ENCODE measurements around the gene CCM2. TPM values are rescaled to one million over a fixed set of nuclear protein-coding genes. Genes with fewer than 3 reads are reported as not detected.

Gene CCM2
- polyA plus RNA-seq, 2 of the 4 experiments (the other 2 are of a cell fraction) = 18.9 to 34.6 TPM

DNA sequence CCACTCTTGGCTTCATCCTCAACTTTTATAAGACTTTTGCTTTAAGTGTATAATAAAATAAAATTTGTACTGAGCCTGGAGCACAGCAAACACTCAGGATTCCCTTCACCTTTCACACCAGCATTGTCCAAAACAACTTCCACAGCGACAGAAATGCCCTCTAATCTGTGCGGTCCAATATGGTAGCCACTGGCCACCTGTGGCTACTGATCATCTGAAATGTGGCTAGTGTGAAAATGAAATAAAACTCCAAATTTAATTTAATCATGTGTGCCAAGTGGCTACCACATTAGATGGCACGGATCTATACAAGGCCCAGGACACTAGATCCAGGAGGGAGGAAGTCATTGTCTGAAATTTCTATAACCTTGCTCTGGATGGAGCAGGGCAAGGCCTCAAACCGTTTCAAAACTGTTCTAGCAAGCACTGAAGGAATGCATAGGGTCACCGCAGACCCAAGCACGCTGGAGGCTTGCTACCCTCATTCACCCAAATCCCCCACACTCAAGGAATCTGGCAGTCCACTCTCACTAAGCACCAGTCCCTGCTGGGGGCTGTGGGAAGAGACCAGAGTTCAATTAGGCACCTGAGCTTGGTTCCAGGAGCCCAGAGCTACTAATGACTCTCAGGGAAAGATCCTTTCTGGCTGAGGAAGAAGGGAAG is 14.8 kb upstream of the CCM2 start:
- Histone ChIP-seq H3K9me3 (no peaks in the 10 kb centered on the region), H3K27ac (peak overlapping the region; percentile 88 to 95), H3K4me2 (peak overlapping the region; percentile 93), H3K4me3 (peak overlapping the region; percentile 64), H3K4me1 (peaks cover 33% of the 10 kb centered on the region)
- no peak for ATAC-seq
- ChIA-PET CTCF (interaction anchor here (1.1 kb wide), 1 partner anchor 128 kb away, joined by 4 read pairs; no protein-coding TSS in a partner anchor), POLR2A (interaction anchor here (0.7 to 2.0 kb wide), 6 partner anchors 7 to 127 kb away, joined by 3 to 12 read pairs (median 4); partner anchors contain the start of genes CCM2, PURB and TBRG4)
- no peak for DNase-seq (ENCODE audit: low read depth in 1 of 2, low spot score in 1 of 2)
- TF ChIP-seq HDAC2 (IDR thresholded peaks at IDR 0.05) (no peak), PHF8 (IDR thresholded peaks at IDR 0.05; ENCODE audit: borderline replicate concordance, low read depth) (no peak), FOXS1 (CRISPR knock-in tag; IDR thresholded peaks at IDR 0.05) (no peak), EHMT2 (IDR thresholded peaks at IDR 0.05; ENCODE audit: low read depth) (no peak), HMGXB4 (CRISPR knock-in tag; IDR thresholded peaks at IDR 0.05; ENCODE audit: borderline replicate concordance) (no peak), TFCP2L1 (CRISPR knock-in tag; IDR thresholded peaks at IDR 0.05) (no peak), MYC (IDR thresholded peaks at IDR 0.05; ENCODE audit: borderline replicate concordance, low read length) (no peak), HOXB5 (CRISPR knock-in tag; IDR thresholded peaks at IDR 0.05) (no peak), RNF2 (IDR thresholded peaks at IDR 0.05; ENCODE audit: borderline replicate concordance, low read depth) (no peak)
- TF ChIP-seq, protein P1, sequence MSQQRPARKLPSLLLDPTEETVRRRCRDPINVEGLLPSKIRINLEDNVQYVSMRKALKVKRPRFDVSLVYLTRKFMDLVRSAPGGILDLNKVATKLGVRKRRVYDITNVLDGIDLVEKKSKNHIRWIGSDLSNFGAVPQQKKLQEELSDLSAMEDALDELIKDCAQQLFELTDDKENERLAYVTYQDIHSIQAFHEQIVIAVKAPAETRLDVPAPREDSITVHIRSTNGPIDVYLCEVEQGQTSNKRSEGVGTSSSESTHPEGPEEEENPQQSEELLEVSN (IDR thresholded peaks at IDR 0.05; ENCODE audit: borderline replicate concordance, low read depth) = no peak
- 22% methylated on average over 6 of the region's 6 CpGs for WGBS (ENCODE audit: missing lambda C conversion rate)
- FAIRE-seq = no peak

GRCh38 chr7:44985900-44986217 is 14.1 kb upstream of the CCM2 start:
- no peak for TF ChIP-seq CBX8 (IDR thresholded peaks at IDR 0.05)
- TF ChIP-seq, protein P2, sequence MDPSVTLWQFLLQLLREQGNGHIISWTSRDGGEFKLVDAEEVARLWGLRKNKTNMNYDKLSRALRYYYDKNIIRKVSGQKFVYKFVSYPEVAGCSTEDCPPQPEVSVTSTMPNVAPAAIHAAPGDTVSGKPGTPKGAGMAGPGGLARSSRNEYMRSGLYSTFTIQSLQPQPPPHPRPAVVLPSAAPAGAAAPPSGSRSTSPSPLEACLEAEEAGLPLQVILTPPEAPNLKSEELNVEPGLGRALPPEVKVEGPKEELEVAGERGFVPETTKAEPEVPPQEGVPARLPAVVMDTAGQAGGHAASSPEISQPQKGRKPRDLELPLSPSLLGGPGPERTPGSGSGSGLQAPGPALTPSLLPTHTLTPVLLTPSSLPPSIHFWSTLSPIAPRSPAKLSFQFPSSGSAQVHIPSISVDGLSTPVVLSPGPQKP (IDR thresholded peaks at IDR 0.05; ENCODE audit: low read depth, low read length) = no peak
- TF ChIP-seq TFCP2L1 (CRISPR knock-in tag; IDR thresholded peaks at IDR 0.05) = peak; percentile 62; the same call in 1 of the 2 replicates
- POLR2A ChIA-PET = interaction anchor here (0.7 to 2.0 kb wide), 6 partner anchors 8 to 126 kb away, joined by 3 to 12 read pairs (median 4); partner anchors contain the start of genes CCM2, PURB and TBRG4
- Histone ChIP-seq H3K27ac (peak overlapping the region; percentile 88 to 95), H3K4me2 (peak overlapping the region; percentile 93), H3K9me3 (no peaks in the 10 kb centered on the region), H3K4me3 (peak overlapping the region; percentile 64), H3K4me1 (peaks cover 31% of the 10 kb centered on the region)
- CTCF ChIA-PET = interaction anchor here (1.1 kb wide), 1 partner anchor 128 kb away, joined by 4 read pairs; no protein-coding TSS in a partner anchor
- no peak for DNase-seq (ENCODE audit: low read depth in 1 of 2, low spot score in 1 of 2)
- WGBS (ENCODE audit: missing lambda C conversion rate) = 0% methylated on average over 8 of the region's 8 CpGs
- FAIRE-seq = no peak
- no peak for ATAC-seq

- Histone ChIP-seq H3K27ac (peak overlapping the region; percentile 88 to 95), H3K9me3 (no peaks in the 10 kb centered on the region), H3K4me3 (peak overlapping the region; percentile 64), H3K4me1 (peaks cover 29% of the 10 kb centered on the region), H3K4me2 (peak overlapping the region; percentile 93)
- ChIA-PET CTCF (interaction anchor here (1.1 kb wide), 1 partner anchor 129 kb away, joined by 4 read pairs; no protein-coding TSS in a partner anchor), POLR2A (interaction anchor here (0.7 to 2.0 kb wide), 6 partner anchors 8 to 125 kb away, joined by 3 to 12 read pairs (median 4); partner anchors contain the start of genes CCM2, PURB and TBRG4)
- ATAC-seq (peak; percentile 96), FAIRE-seq (no peak), DNase-seq (ENCODE audit: low read depth in 1 of 2, low spot score in 1 of 2) (peak; percentile 68 to 95)
- WGBS (ENCODE audit: missing lambda C conversion rate) = under 1% methylated on average over 61 of the region's 68 CpGs
- TF ChIP-seq, protein P3, sequence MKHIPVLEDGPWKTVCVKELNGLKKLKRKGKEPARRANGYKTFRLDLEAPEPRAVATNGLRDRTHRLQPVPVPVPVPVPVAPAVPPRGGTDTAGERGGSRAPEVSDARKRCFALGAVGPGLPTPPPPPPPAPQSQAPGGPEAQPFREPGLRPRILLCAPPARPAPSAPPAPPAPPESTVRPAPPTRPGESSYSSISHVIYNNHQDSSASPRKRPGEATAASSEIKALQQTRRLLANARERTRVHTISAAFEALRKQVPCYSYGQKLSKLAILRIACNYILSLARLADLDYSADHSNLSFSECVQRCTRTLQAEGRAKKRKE (CRISPR knock-in tag; IDR thresholded peaks at IDR 0.05; ENCODE audit: low read depth) = peak; percentile 31; the same call in 1 of the 2 replicates
- no peak for TF ChIP-seq BHLHE40 (IDR thresholded peaks at IDR 0.05; ENCODE audit: low read depth, low read length)
- 0 out of 2 replicates have a peak, but pooled peaks have one; percentile 24 for TF ChIP-seq GATA3 (IDR thresholded peaks at IDR 0.05; ENCODE audit: borderline replicate concordance)
- TF ChIP-seq KDM1A (IDR thresholded peaks at IDR 0.05; ENCODE audit: low read depth) = no peak
- no peak for TF ChIP-seq NPAS2 (CRISPR knock-in tag; IDR thresholded peaks at IDR 0.05; ENCODE audit: borderline replicate concordance)
- TF ChIP-seq HOXA7 (CRISPR knock-in tag; IDR thresholded peaks at IDR 0.05) = peak; percentile 75
- TF ChIP-seq TP53 (CRISPR knock-in tag; IDR thresholded peaks at IDR 0.05) = no peak; the same call in 1 of the 2 replicates
- no peak for TF ChIP-seq EHMT2 (IDR thresholded peaks at IDR 0.05; ENCODE audit: low read depth)
- peak; percentile 89 for TF ChIP-seq PHF8 (IDR thresholded peaks at IDR 0.05; ENCODE audit: borderline replicate concordance, low read depth)
- TF ChIP-seq FOXS1 (CRISPR knock-in tag; IDR thresholded peaks at IDR 0.05) = no peak
- no peak for TF ChIP-seq KDM5A (IDR thresholded peaks at IDR 0.05)
- no peak; the same call in 2 of the 3 replicates for TF ChIP-seq SMC3 (IDR thresholded peaks at IDR 0.05)
- TF ChIP-seq, protein P4, sequence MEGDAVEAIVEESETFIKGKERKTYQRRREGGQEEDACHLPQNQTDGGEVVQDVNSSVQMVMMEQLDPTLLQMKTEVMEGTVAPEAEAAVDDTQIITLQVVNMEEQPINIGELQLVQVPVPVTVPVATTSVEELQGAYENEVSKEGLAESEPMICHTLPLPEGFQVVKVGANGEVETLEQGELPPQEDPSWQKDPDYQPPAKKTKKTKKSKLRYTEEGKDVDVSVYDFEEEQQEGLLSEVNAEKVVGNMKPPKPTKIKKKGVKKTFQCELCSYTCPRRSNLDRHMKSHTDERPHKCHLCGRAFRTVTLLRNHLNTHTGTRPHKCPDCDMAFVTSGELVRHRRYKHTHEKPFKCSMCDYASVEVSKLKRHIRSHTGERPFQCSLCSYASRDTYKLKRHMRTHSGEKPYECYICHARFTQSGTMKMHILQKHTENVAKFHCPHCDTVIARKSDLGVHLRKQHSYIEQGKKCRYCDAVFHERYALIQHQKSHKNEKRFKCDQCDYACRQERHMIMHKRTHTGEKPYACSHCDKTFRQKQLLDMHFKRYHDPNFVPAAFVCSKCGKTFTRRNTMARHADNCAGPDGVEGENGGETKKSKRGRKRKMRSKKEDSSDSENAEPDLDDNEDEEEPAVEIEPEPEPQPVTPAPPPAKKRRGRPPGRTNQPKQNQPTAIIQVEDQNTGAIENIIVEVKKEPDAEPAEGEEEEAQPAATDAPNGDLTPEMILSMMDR (IDR thresholded peaks at IDR 0.05) = no peak
- no peak; the same call in 1 of the 2 replicates for TF ChIP-seq POLR2AphosphoS2 (conservative IDR thresholded peaks at IDR 0.05; ENCODE audit: low read length)
These were observed 13.6 kb upstream of the CCM2 start for GRCh38 chr7:44986218-44987053.

All from A549 (cell line).